ENCODE data around the gene HS1BP3. TPM values are rescaled to one million over a fixed set of nuclear protein-coding genes. Genes with fewer than 3 reads are reported as not detected.
A peak's percentile ranks its signal among the peaks of the same experiment; 100 is the strongest.

The HS1BP3 gene
- total and polyA plus RNA-seq, 2 of the 4 experiments (the other 2 are of a cell fraction) = 9.0 to 14.8 TPM

DNA sequence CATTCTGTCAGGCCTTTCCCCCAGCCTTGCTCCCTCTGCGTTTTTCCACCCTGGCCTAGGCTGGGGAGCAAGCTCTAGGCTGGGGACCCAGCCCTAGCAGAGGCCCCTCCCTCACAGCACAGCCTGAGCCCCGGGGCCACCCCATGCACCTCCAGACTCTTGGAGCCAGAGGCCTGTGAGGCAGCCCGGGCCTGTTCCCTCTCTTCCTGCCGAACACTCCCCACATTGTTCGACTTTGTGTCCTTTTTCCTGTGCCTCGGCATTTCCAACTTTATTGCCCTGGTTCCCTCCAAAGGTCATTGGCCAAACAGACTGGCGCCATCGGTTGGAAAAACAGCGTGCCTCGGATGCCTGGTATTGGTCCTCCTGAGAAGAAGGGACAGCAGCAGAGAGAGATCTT, 79.7 kb downstream of the HS1BP3 start:
- ATAC-seq (ENCODE audit: low read depth) = no peak
- H4K5ac ChIP-seq (ENCODE audit: low read depth, low read length) = no peak overlapping the region
- no peaks in the 10 kb centered on the region for H3K36me3 ChIP-seq (ENCODE audit: control insufficient read depth, insufficient read depth, low read length)
- H4K8ac ChIP-seq (ENCODE audit: low read depth in 2 of 2, low read length in 2 of 2) = no peak overlapping the region
- H3K18ac ChIP-seq (ENCODE audit: low read depth, low read length) = no peak overlapping the region
- H2BK15ac ChIP-seq (ENCODE audit: low read depth, low read length) = 0 out of 3 replicates have a peak overlapping the region, but pooled peaks have one; percentile 5
- no peak overlapping the region for H4K91ac ChIP-seq (ENCODE audit: insufficient read depth, low read depth, low read length)
- no peaks in the 10 kb centered on the region for H3K9me3 ChIP-seq (ENCODE audit: control insufficient read depth, insufficient read depth, low read length)
- DNase-seq = no peak
- H2BK20ac ChIP-seq (ENCODE audit: low read depth, low read length) = no peak overlapping the region
- no TSS peak for BruUV-seq (replicated peaks)
- no peaks in the 10 kb centered on the region; the same call in 1 of the 2 replicates for H3K9me1 ChIP-seq (ENCODE audit: insufficient read depth, low read length)
- dilution Hi-C loops (cut with HindIII; ENCODE audit: low sequenced_read_pairs, unreplicated experiment) (no loop called here), intact Hi-C loops (cut with micrococcal nuclease) (no loop called here), in situ Hi-C loops (cut with MboI; ENCODE audit: low sequenced_read_pairs) (no loop called here)
- WGBS, 2 experiments (ENCODE audit: extremely low coverage in 2 of 2, insufficient read length in 1 of 2) = 93% methylated on average over 5 of the region's 10 CpGs; no CpG with 5 or more reads in 1 of the 2 experiments
- H3K23ac ChIP-seq (ENCODE audit: low read depth, low read length) = no peak overlapping the region
- H2AK9ac ChIP-seq (replicated peaks; ENCODE audit: low read depth, low read length, poor library complexity) = no peak overlapping the region
- TF ChIP-seq, protein P1, sequence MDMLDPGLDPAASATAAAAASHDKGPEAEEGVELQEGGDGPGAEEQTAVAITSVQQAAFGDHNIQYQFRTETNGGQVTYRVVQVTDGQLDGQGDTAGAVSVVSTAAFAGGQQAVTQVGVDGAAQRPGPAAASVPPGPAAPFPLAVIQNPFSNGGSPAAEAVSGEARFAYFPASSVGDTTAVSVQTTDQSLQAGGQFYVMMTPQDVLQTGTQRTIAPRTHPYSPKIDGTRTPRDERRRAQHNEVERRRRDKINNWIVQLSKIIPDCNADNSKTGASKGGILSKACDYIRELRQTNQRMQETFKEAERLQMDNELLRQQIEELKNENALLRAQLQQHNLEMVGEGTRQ (IDR thresholded peaks at IDR 0.05; ENCODE audit: low read depth, low read length) = no peak
- TF ChIP-seq RAD21 (IDR thresholded peaks at IDR 0.05; ENCODE audit: low read length) (no peak), CHD1 (IDR thresholded peaks at IDR 0.05; ENCODE audit: low read depth, low read length) (no peak), MAZ (IDR thresholded peaks at IDR 0.05; ENCODE audit: borderline replicate concordance, low read depth, low read length) (no peak), SMC3 (IDR thresholded peaks at IDR 0.05; ENCODE audit: low read depth, low read length) (no peak), POLR2A (IDR thresholded peaks at IDR 0.05; ENCODE audit: low read depth, low read length) (no peak), BHLHE40 (IDR thresholded peaks at IDR 0.05; ENCODE audit: low read depth, low read length) (no peak), RFX5 (IDR thresholded peaks at IDR 0.05; ENCODE audit: low read depth, low read length) (no peak)
- TF ChIP-seq, protein P2, sequence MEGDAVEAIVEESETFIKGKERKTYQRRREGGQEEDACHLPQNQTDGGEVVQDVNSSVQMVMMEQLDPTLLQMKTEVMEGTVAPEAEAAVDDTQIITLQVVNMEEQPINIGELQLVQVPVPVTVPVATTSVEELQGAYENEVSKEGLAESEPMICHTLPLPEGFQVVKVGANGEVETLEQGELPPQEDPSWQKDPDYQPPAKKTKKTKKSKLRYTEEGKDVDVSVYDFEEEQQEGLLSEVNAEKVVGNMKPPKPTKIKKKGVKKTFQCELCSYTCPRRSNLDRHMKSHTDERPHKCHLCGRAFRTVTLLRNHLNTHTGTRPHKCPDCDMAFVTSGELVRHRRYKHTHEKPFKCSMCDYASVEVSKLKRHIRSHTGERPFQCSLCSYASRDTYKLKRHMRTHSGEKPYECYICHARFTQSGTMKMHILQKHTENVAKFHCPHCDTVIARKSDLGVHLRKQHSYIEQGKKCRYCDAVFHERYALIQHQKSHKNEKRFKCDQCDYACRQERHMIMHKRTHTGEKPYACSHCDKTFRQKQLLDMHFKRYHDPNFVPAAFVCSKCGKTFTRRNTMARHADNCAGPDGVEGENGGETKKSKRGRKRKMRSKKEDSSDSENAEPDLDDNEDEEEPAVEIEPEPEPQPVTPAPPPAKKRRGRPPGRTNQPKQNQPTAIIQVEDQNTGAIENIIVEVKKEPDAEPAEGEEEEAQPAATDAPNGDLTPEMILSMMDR (conservative IDR thresholded peaks at IDR 0.05; ENCODE audit: low read depth, low read length) = no peak
- no peak overlapping the region for H3K27ac ChIP-seq (ENCODE audit: insufficient read depth, low read length)
- no peaks in the 10 kb centered on the region for H3K27me3 ChIP-seq (ENCODE audit: control insufficient read depth, insufficient read depth, low read length)
- POLR2A ChIA-PET (ENCODE audit: unreplicated experiment) = no interaction called here
- H2AK5ac ChIP-seq (ENCODE audit: low read depth, low read length) = no peak overlapping the region
- no peak overlapping the region for H2AFZ ChIP-seq (replicated peaks; ENCODE audit: low read length, poor library complexity)
- H2BK120ac ChIP-seq (ENCODE audit: low read depth, low read length) = no peak overlapping the region
- no peaks in the 10 kb centered on the region for H3K79me1 ChIP-seq (ENCODE audit: low read depth in 1 of 2, low read length in 2 of 2)
- no peak overlapping the region for H3K4ac ChIP-seq (ENCODE audit: low read depth, low read length)
- H3K4me3 ChIP-seq (ENCODE audit: insufficient read depth, low read depth, low read length) = no peak overlapping the region
- CTCF ChIA-PET = no interaction called here
- no peak overlapping the region for H3K14ac ChIP-seq (replicated peaks; ENCODE audit: low read depth, low read length)
- H3K56ac ChIP-seq (ENCODE audit: extremely low read depth, insufficient read depth, low read length) = no peak overlapping the region
- no peak overlapping the region for H2BK5ac ChIP-seq (ENCODE audit: low read depth, low read length, poor library complexity, severe bottlenecking)
- no peak overlapping the region for H3K4me2 ChIP-seq (ENCODE audit: low read depth, low read length)
- H3K4me1 ChIP-seq (ENCODE audit: control insufficient read depth, insufficient read depth, low read length) = peaks cover 8% of the 10 kb centered on the region
- H3K9ac ChIP-seq (ENCODE audit: low read depth, low read length) = no peak overlapping the region
- no peaks in the 10 kb centered on the region for H4K20me1 ChIP-seq (ENCODE audit: insufficient read depth, low read length)
